GM20431 (cell line): Measurements from ENCODE around the gene MAML2.

Source experiments
- in situ Hi-C: fragments of 300-500 bp; cut with MseI, MboI; formaldehyde crosslinking; loops from one replicate; pipeline ENCODE4 v1.15.0; 2020; ENCODE audit warnings: low sequenced_read_pairs; ENCODE audit not compliant: unreplicated experiment

Gene MAML2

GRCh38 chr11:96010683-96011082 is 332.3 kb downstream of the MAML2 start:
- in situ Hi-C loops: no loop called here

GRCh38 chr11:96008161-96008720 is 334.8 kb downstream of the MAML2 start:
- in situ Hi-C loops: no loop called here

GRCh38 chr11:96006037-96006436 is 337.0 kb downstream of the MAML2 start:
- in situ Hi-C loops: no loop called here

GRCh38 chr11:96004862-96005261 is 338.1 kb downstream of the MAML2 start:
- in situ Hi-C loops: no loop called here

- in situ Hi-C loops: no loop called here
Observed at GRCh38 chr11:96002754-96003290, 340.2 kb downstream of the MAML2 start.

- in situ Hi-C loops: no loop called here
Observed at GRCh38 chr11:96002339-96002738, 340.7 kb downstream of the MAML2 start.

GRCh38 chr11:96001037-96001436 is 342.0 kb downstream of the MAML2 start:
- in situ Hi-C loops: no loop called here

GRCh38 chr11:95999711-96000406 is 343.1 kb downstream of the MAML2 start:
- in situ Hi-C loops: no loop called here

- in situ Hi-C loops: no loop called here
Observed at GRCh38 chr11:95996621-95997235, 346.3 kb downstream of the MAML2 start.

GRCh38 chr11:95994329-95994728 is 348.7 kb downstream of the MAML2 start:
- in situ Hi-C loops: no loop called here

- in situ Hi-C loops: no loop called here
Observed at GRCh38 chr11:95993438-95994298, 349.3 kb downstream of the MAML2 start.

- in situ Hi-C loops: no loop called here
Observed at GRCh38 chr11:95991545-95991944, 351.4 kb downstream of the MAML2 start.

- in situ Hi-C loops: no loop called here
Observed at GRCh38 chr11:95991101-95991500, 351.9 kb downstream of the MAML2 start.

- in situ Hi-C loops: no loop called here
Observed at GRCh38 chr11:95989780-95990179, 353.2 kb downstream of the MAML2 start.

- in situ Hi-C loops: no loop called here
Observed at GRCh38 chr11:95989076-95989605, 353.9 kb downstream of the MAML2 start.

GRCh38 chr11:95985174-95985808 is 357.7 kb downstream of the MAML2 start:
- in situ Hi-C loops: no loop called here

GRCh38 chr11:95984072-95984471 is 358.9 kb downstream of the MAML2 start:
- in situ Hi-C loops: no loop called here

GRCh38 chr11:95977534-95978174 is 365.3 kb downstream of the MAML2 start:
- in situ Hi-C loops: no loop called here

GRCh38 chr11:95976550-95976949 is 366.4 kb downstream of the MAML2 start:
- in situ Hi-C loops: no loop called here
